ENCODE measurements around the gene TIGD3.
"Not testable (repeated sequence)": the region's sequence is repeated elsewhere in the genome, so short reads cannot be mapped to it uniquely, and the experiment has no call there.

TIGD3 gene

DNA sequence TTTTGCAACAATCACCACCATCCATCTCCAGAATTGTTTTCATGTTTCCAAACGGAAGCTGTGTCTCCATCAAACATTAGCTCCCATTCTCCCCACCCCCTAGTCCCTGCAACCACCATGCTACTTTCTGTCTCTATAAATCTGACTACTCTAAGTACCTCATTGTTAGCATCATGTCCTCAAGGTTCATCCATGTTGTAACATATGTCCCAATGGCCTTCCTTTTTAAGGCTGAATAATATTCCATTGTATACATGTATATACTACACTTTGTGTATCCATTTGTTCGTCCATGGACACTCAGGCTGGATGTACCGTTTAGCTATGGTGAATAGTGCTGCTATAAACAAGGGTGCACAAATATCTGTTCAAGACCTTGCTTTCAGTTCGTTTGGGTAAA is 29.1 kb upstream of the TIGD3 start:
- no peak for DNase-seq

DNA sequence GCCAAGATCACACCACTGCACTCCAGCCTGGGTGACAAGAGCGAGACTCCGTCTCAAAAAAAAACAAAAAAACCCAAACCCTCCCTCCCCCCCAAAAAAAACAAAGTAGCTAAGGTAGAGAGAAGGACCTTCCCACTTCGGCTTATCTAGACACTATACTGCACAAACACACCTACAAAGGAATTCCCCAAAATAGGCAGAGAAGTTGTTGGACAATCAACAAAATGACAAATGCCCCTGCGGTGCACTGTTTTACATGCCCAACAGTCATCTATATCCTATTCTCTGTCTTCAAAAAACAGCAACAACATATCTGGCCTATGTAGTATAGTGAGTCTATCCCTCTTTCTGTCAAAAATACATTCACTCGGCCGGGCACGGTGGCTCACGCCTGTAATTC is 27.5 kb upstream of the TIGD3 start:
- DNase-seq: no peak

DNA sequence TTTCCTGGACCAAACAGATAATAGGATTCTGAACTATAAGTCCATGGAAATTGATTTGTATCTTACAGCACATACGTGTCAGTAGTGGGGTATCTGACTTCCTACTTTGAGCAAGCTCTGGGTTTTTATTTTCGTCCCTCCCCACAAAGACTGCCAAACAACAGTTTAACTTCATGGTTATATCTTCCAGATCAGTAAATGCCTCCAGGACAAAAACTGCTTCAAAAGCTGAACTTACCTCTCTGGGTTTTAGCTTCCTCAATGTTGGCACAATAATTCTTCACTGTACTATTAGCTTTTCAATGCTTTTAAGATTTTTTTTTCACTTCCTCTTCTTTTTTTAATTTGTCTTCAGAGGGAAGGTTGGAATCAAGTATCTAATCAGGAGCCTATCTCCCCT is 25.1 kb upstream of the TIGD3 start:
- DNase-seq: no peak

DNA sequence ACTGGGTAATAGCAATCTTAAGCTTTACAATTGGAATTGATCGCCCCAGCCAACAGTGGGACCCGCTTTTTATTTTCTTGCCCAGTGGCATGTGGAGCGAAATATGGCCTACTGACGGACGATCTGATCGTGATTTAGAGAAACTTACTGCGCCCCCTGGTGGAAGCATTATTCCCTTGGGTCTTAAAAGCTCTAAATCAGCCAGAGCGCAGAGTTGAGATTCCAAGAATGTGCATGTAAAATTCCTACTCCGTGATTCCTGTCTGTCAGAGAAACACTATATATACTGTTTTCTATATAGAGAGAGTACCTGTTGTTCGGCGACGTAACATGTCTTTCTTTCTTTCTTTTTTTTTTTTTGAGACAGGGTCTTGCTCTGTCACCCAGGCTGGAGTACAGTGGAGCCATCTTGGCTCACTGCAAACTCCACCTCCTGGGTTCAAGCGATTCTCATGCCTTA is 24.6 kb upstream of the TIGD3 start:
- peak; percentile 23 for DNase-seq

DNA sequence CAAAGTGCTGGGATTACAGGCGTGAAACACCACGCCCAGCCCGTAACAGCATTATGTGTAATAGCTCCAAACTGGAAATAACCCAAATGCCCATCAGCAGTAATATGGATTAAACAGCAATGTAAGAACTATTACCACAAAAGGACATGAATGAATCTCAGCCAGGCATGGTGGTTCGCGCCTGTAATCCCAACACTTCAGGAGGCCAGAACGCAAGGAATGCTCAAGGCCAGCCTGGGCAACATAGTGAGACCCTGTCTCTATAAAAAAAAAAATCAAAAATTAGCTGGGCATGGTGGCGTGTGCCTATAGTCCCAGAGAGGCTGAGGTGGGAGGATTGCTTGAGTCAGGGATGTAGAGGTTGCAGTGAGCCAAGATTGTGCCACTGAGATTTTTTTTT is 24.0 kb upstream of the TIGD3 start:
- no peak for DNase-seq

DNA sequence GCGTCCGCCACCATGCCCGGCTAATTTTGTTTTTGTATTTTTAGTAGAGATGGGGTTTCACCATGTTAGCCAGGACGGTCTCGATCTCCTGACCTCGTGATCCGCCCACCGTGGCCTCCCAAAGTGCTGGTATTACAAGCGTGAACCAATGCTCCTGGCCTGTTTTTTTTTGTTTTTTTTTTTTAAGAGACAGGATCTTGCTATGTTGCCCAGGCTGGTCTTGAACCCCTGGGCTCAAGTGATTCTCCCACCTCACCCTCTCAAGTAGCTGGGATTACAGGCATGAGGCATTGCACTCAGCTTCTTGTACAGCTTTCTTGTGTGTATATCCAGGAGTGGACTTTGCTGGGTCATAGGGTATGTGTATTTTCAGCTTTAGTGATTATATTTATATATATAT is 22.0 kb upstream of the TIGD3 start:
- DNase-seq: not testable (repeated sequence)

DNA sequence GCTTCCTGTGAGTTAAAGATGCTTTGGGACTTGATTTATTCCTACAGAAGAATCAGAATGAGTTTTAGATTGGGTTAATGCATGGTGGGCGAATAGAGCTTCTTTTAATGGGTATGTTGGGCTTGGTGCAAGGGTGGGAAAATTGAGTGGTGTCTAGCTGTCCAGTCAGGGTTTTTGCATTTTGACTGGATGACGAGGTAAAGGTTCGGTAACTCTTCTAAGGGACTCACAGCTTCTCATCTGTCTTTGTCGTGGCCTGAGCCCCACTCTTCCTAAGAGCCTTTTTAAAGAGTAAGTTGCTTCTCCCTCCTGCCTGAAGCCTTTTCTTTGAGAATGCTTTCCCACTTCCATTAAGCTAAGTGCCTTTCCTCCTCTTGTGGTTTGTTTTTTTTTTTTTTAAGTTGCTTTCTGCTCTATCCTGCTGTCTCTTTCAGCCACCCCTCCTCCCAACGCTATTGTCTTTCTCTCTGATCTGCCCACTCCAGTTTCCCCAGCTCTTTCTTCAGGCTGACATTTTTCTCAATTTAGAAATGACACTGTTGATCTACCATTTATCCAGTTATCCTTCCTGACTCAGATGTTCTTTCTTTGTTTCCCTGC is 19.8 kb upstream of the TIGD3 start:
- DNase-seq: no peak

DNA sequence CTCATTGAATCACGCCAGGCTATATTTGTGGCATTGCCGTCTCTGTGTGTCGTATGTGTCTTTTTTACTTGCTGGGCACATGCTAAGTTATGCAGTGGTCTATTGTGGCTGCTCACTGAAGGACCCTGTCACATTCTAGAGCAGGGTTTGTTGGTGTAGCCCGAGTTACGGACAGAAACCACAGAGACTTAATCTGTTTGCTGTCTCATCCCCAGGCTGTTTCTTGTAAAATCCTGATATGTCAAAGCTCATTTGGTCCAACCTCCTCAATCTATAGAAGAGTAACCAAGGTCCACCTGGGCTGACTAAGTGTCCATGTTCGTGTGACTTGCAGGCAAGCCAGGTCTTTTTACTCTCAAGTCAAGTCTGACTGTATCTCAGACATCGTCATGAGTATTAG is 15.9 kb upstream of the TIGD3 start:
- no peak for DNase-seq

DNA sequence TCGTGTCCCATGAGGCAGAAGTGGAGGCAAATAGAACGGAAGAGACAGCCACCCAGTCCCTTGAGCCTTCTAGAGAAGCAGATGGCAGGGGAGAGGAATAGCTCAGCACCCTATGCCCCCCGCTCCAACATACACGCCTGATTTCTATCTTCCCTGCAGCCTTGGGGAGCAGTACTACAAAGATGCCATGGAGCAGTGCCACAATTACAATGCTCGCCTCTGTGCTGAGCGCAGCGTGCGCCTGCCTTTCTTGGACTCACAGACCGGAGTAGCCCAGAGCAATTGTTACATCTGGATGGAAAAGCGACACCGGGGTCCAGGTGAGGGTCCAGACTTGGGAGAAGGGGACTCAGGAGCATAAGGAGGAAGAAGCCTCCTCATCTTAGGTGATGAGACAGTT is 14.3 kb upstream of the TIGD3 start:
- DNase-seq: no peak

DNA sequence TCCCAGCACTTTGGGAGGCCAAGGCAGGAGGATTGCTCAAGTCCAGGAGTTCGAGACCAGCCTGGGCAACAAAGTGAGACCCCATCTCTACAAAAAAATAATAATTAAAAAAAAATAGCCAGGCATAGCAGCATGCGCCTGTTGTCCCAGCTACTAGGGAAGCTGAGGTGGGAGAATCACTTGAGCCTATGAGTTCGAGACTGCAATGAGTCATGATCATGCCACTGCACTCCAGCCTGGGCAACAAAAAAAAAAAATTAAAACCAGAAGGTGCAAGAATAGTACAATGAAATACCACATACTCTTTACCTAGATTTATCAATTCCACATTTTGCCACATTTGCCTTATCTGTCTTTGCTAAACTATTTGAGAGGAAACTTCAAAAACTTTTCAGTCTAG is 12.7 kb upstream of the TIGD3 start:
- no peak for DNase-seq

DNA sequence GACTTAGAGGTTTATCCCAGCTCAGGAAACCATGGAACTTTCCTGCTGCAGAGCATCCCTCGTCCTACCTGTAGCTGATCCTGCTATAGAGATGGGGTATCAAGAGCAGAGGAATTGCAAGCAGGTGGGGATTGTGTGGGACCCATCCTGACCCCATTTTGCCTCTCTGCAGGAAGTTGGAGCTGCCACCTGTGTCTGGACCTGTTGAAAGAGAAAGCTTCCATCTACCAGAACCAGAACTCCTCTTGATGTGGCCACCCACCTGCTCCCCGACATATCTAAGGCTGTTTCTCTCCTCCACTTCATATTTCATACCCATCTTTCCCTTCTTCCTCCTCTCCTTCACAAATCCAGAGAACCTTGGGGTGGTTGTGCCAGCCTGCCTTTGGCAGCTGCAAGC is 3.0 kb upstream of the TIGD3 start:
- no peak for DNase-seq

DNA sequence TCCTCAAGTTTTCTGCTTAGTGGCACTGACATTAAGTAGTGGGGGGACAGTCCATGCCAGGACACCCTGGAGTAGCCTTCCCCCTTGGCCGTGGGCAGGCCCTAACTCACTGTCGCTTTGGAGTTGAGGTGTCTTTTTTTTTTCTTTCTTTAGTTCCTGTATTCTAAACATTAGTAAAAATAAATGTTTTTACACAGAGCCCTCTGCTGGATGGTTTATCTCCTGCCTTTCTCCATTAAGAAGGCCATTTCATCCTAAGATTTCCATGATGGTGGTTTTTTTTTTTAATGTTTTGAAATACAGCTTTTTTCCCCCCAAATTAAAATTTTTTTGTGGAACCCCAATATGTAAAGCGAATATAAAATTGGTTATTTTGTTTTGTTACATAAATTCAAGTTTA is 1.8 kb upstream of the TIGD3 start:
- DNase-seq: no peak

DNA sequence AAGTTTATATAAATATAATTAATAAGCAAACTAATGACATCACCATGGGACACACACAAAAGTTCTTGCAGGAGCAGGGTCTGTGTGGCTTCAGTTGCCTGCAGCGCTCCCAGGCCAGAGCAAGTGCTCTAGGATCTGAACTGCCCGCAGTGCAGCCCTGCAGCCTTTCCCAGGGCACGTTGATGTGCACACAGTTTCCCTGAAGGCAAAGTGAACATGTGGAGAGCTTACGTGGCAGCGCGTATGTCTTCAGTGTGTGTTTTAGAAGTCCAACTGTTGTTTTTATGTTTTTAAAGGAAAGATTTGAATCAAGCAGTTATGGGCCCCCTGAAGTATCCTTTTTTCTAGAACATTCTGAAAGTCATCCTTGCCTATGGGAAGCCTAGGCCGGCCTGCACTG is 1.2 kb upstream of the TIGD3 start:
- DNase-seq: no peak

DNA sequence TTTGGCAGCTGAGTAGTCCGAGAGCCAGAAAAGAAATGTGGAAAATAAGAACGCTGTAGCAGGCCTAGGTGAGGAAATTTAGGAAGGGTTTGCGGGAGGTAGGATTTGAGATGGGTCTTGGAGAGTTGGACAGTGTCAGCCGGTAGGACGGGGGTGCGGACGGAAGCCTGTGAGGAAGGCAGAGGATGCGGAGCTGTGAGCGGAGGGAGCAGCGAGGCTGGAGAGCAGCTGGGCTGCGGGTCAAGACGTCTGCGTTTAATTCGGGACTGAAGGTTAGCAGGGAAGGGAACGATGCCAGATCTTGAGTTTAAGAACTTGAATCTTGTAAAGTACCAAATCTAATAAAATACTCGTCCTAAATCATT is 669 bp upstream of the TIGD3 start:
- DNase-seq: no peak

DNA sequence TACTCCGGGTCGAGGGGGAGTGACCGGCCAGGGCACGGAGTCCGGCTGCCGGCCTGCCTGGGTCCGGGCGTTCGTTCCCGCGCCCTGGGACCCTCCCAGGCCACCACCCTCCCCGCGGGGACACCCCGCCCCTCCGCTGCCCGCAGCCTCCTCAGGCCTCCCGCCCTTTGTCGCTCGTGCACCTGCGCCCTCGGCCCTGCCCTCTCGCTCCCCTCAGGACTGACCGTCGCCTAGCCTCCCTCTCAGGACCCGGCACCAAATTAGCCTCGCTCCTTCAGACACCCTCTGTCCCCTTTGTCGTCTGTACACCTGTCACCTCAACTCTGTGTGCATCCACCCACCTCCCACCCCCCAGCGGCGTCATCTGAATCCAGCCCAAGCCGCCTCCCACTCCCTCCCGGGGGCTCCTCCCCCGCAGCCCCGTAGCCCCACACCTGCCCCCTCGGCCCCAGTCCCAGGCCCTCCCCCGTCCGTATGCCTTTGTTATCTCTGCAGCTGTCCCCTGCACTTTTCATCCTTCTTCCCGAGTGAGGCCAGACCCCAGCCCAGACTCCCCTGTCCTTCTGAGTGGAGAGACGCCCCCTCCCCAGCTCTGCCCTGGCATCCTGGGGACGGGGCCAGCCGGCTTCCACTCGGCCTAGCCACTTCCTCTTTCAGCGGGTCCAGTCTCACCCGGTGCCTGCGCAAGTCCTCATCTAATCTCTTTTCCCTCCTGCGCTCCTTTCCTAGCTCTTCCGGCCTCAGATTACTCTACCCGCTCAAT is 643 bp downstream of the TIGD3 start:
- DNase-seq: no peak

DNA sequence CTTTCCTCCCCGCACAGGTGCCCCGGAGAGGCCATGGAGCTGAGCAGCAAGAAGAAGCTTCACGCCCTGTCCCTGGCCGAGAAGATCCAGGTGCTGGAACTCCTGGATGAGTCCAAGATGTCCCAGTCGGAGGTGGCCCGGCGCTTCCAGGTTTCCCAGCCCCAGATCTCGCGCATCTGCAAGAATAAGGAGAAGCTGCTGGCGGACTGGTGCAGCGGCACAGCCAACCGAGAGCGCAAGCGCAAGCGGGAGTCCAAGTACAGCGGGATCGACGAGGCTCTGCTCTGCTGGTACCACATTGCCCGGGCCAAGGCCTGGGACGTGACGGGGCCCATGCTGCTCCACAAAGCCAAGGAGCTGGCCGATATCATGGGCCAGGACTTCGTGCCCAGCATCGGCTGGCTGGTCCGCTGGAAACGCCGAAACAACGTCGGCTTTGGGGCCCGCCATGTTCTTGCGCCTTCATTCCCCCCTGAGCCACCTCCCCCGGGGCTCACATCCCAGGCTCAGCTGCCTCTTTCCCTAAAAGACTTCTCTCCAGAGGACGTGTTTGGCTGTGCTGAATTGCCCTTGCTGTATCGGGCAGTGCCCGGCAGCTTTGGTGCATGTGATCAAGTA is 1.3 kb downstream of the TIGD3 start:
- no peak for DNase-seq

DNA sequence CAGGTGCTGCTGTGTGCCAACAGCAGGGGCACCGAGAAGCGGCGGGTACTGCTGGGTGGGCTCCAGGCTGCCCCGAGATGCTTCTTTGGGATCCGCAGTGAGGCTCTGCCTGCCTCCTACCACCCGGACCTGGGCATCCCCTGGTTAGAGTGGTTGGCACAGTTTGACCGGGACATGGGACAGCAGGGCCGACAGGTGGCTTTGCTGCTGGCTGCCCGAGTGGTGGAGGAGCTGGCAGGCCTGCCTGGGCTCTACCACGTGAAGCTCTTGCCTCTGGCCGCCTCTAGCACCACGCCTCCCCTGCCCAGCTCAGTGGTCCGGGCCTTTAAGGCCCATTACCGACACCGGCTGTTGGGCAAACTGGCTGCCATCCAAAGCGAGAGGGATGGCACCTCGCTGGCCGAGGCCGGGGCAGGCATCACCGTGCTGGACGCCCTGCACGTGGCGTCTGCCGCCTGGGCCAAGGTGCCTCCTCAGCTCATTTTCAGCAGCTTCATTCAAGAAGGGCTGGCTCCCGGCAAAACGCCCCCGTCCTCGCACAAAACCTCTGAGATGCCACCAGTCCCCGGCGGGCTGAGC is 1.9 kb downstream of the TIGD3 start:
- DNase-seq: no peak

DNA sequence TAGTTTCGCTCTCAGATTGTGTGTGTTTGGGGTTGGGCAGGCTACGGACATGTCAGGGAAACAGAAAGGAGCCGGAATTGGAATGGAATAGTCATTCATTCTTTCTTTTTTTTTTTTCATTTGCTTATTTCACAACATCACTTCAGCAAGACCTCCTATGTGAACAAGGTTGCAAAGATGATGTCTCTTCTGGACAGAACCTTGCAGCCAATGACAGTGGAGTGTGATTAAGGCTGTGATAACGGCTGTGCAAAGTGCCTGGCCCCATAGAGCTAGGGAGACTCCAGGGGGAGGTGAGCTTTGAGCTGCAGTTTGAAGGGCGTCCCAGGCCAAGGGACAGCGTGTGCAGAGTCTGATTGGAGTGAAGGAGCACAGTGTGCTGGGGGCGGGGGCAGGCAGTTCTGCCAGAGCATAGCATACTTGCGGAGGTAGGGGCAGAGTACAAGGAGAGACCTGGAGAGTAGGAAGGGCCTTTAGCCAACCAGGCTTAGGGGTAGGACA is 3.4 kb downstream of the TIGD3 start:
- DNase-seq: no peak

DNA sequence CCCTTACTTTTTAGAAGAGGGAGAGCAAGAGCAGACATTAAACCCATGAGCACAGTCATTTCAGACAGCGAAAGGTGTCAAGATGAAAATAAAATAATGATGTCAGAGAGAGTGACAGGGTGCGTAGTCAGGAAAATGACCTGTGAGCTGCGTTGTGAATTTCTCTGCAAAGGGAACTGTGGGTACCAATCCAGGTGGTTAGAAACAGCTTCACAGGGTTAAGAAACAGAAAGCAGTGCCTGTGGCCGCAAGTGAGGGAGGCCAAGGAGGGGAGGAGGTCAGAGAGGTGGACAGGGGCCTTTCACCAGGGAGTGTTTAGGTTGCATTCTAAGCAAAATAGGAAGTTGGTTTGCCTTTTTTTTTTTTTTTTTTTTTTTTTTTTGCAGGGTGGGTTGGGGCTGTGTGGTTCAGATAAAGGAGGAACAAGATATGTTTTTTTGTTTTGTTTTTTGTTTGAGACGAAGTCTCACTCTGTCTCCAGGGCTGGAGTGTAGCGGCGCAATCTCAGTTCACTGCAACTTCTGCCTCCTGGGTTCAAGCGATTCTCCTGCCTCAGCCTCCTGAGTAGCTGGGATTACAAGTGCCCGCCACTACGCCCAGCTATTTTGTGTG is 7.9 kb downstream of the TIGD3 start:
- no peak for DNase-seq

DNA sequence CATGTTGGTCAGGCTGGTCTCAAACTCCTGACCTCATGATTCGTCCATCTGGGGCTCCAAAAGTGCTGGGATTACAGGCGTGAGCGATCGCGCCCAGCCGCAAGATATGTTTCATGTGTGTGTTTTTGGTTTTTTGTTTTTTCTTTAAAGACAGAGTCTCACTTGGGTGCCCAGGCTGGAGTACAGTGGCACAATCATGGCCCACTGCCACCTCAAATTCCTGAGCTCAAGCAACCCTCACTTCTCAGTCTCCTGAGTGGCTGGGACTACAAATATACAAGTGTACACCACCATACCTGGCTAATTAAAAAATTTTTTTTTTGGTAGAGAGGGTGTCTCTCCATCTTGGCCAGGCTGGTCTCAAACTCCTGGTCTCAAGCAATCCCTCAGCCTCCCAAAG is 8.4 kb downstream of the TIGD3 start:
- no peak for DNase-seq

DNA sequence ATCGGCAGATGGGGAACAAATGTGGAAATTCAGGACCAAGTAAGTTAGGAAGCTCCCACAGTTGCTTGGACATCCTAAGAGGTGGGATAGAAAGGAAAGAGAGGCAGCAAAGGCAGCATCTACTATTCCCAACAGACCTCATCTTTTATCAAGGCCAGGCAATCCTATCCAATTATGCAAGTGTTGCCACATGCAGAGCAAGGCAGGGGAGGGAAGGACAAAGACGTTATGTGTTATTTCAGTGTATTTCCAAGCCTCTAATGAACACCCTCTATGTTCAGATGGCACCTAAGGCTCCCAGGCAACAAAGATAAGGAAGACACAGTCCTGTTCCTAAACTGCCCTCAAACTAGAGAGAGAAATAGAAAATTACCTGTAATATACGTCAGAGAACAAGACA is 9.2 kb downstream of the TIGD3 start:
- DNase-seq: no peak

DNA sequence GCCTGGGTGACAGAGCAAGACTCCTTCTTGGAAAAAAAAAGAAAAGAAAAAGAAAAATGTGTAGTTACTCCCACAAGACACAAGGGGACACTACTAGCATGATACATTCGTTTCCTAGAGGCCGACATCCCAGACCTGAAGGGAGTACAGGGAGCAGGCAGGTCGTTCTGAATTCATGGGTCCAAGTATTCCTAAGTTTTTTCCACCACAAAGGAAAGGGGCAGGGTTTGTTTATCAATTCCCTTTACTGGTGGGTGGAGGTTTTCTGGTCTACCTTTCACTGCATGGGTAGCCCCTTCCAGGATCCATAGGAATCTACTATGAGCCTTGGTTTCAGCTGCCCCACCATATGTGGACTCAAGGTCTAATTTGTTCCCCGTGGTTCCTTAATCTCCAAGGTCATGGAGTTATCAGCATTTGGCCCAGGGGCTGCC is 11.8 kb downstream of the TIGD3 start:
- peak; percentile 39 for DNase-seq

DNA sequence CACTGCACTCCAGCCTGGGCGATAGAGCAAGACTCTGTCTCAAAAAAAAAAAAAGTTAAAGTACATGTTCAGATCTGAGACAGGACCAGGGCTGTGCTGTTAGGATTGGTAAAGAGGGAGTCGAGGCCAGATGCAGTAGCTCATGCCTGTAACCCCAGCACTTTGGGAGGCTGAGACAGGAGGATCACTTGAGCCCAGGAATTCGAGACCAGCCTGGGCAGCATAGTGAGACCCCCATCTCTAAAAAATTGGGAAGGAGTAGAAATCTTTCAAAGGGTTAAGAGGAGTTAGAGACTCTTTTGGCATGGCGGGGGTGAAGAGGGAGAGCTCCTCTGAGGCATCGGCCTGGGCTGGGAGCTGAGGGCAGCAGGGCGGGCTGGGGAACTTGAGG is 16.1 kb downstream of the TIGD3 start:
- no peak for DNase-seq

Data from DMS 273 treated with DMSO at 0.1 percent for 48 hours (cell line).